HCT116 (cell line): Measurements from ENCODE around the gene CLN6. TPM values are rescaled to one million over a fixed set of nuclear protein-coding genes. Genes with fewer than 3 reads are reported as not detected.

ENCODE experiments used
- ATAC-seq: fragments of 200-7000 bp; cut with Tn5 transposase; 2 replicates; pipeline ENCODE4 v1.9.1; 2020; ENCODE audit warnings: mild to moderate bottlenecking, moderate library complexity
- BruUV-seq: library from RNA; stranded (reverse); fragments of 400-500 nt; replicated peaks from 2 replicates; lab custom pipeline; 2021; lab: Mats Ljungman, UMichigan
- CTCF ChIA-PET: fragments of 300-600 bp; sonication (Branson Sonifier 250); formaldehyde crosslinking; loops from one replicate; lab custom pipeline; 2021; ENCODE audit warnings: antibody characterized with exemption; lab: Charles Lee
- POLR2A ChIA-PET: fragments of 300-600, 350-600 bp; sonication (Branson Sonifier 250); formaldehyde crosslinking; loops from one replicate; lab custom pipeline; 2021; ENCODE audit warnings: antibody characterized with exemption; lab: Charles Lee
- RAD21 ChIA-PET, 2 experiments: fragments of 300-600 bp; sonication (Branson Sonifier 250); formaldehyde crosslinking; loops; one replicate each; lab custom pipeline; 2023; ENCODE audit warnings: low total read pairs in 2 of 2; ENCODE audit not compliant: uncharacterized antibody in 2 of 2, unreplicated experiment in 2 of 2, low non-redundant PET in 1 of 2; lab: Charles Lee
- DNase-seq: peaks from one replicate; pipeline ENCODE4 v3.0.0-alpha.2; 2010; ENCODE audit warnings: low read depth, low spot score
- H2AFZ ChIP-seq: fragments of 200-600 bp; shearing (Covaris generic), sonication (generic); 2 replicates; pipeline ENCODE4 v1.6.1; 2017; ENCODE audit warnings: low read depth, mixed run types, mixed read lengths, antibody characterized with exemption, low read length; ENCODE audit not compliant: poor library complexity, severe bottlenecking
- H3K27ac ChIP-seq: 2 replicates; pipeline ENCODE4 v1.5.1; 2012; ENCODE audit warnings: low read depth, low read length
- H3K27me3 ChIP-seq: fragments of 200-600 bp; sonication (generic); 2 replicates; pipeline ENCODE4 v1.6.1; 2016; ENCODE audit warnings: mixed run types, low read length, mixed read lengths; ENCODE audit not compliant: insufficient read depth
- H3K36me3 ChIP-seq, 2 experiments: fragments of 200-500 bp in 1 of 2; fragments of 200-600 bp in 1 of 2; sonication (Bioruptor generic) in 1 of 2; sonication (generic) in 1 of 2; 2 replicates each; pipeline versions ENCODE4 v1.5.1 to v1.6.1; 2014 to 2016; ENCODE audit warnings: low read length in 2 of 2, inconsistent platforms in 1 of 2, mixed read lengths in 1 of 2, mixed run types in 1 of 2; ENCODE audit not compliant: insufficient read depth in 2 of 2, control insufficient read depth in 1 of 2
- H3K4me1 ChIP-seq, 2 experiments: fragments of 200-600 bp in 1 of 2; sonication (generic) in 1 of 2; 2 replicates each; pipeline versions ENCODE4 v1.5.1 to v1.6.1; 2012 to 2017; ENCODE audit warnings: low read length in 2 of 2, inconsistent platforms in 1 of 2, mild to moderate bottlenecking in 1 of 2, mixed read lengths in 1 of 2, mixed run types in 1 of 2, moderate library complexity in 1 of 2; ENCODE audit not compliant: insufficient read depth in 2 of 2, control insufficient read depth in 1 of 2
- H3K4me2 ChIP-seq: fragments of 200-600 bp; sonication (generic); 2 replicates; pipeline ENCODE4 v1.6.1; 2017; ENCODE audit warnings: mixed run types, low read length, mixed read lengths
- H3K4me3 ChIP-seq, 2 experiments: fragments of 200-600 bp in 1 of 2; sonication (generic) in 1 of 2; replicated peaks in 1 of 2; 2 replicates each; pipeline ENCODE4 v1.5.1; 2011 to 2016; ENCODE audit warnings: low read length in 2 of 2, control low read depth in 1 of 2, low read depth in 1 of 2, mild to moderate bottlenecking in 1 of 2, mixed read lengths in 1 of 2, mixed run types in 1 of 2
- H3K79me2 ChIP-seq: fragments of 200-600 bp; sonication (generic); 2 replicates; pipeline ENCODE4 v1.6.1; 2017; ENCODE audit warnings: mild to moderate bottlenecking, mixed run types, low read length, moderate library complexity, mixed read lengths; ENCODE audit not compliant: insufficient read depth
- H3K9ac ChIP-seq: fragments of 200-600 bp; sonication (generic); 2 replicates; pipeline ENCODE4 v1.6.1; 2016; ENCODE audit warnings: low read length, mixed read lengths
- H3K9me2 ChIP-seq: fragments of 200-600 bp; sonication (generic), shearing (Covaris generic); 2 replicates; pipeline ENCODE4 v1.6.1; 2017; ENCODE audit warnings: mixed run types, mild to moderate bottlenecking, moderate library complexity; ENCODE audit not compliant: insufficient read depth
- H3K9me3 ChIP-seq, 2 experiments: fragments of 200-500 bp in 1 of 2; fragments of 200-600 bp in 1 of 2; sonication (Bioruptor generic) in 1 of 2; sonication (generic) in 1 of 2; 2 replicates each; pipeline ENCODE4 v1.6.1; 2014 to 2017; ENCODE audit warnings: low read length in 2 of 2, mixed read lengths in 2 of 2, inconsistent platforms in 1 of 2, low read depth in 1 of 2, mild to moderate bottlenecking in 1 of 2, mixed run types in 1 of 2, moderate library complexity in 1 of 2; ENCODE audit not compliant: control insufficient read depth in 1 of 2, insufficient read depth in 1 of 2
- H4K20me1 ChIP-seq: fragments of 200-600 bp; sonication (generic), shearing (Covaris generic); 2 replicates; pipeline ENCODE4 v1.6.1; 2017; ENCODE audit warnings: mixed run types, mild to moderate bottlenecking, moderate library complexity; ENCODE audit not compliant: insufficient read depth
- ATF3 ChIP-seq: IDR thresholded peaks from 2 replicates; pipeline ENCODE4 v1.6.1; 2012
- CBX3 ChIP-seq: IDR thresholded peaks from 2 replicates; pipeline ENCODE4 v1.6.1; 2012; ENCODE audit warnings: low read depth
- CEBPB ChIP-seq: IDR thresholded peaks from 2 replicates; pipeline ENCODE4 v1.6.1; 2012; ENCODE audit warnings: low read depth
- EGR1 ChIP-seq: IDR thresholded peaks from 2 replicates; pipeline ENCODE4 v1.6.1; 2012; ENCODE audit warnings: low read depth
- ELF1 ChIP-seq: IDR thresholded peaks from 2 replicates; pipeline ENCODE4 v1.6.1; 2012; ENCODE audit warnings: low read depth, borderline replicate concordance
- FOSL1 ChIP-seq: IDR thresholded peaks from 2 replicates; pipeline ENCODE4 v1.6.1; 2012; ENCODE audit warnings: low read depth
- POLR2AphosphoS5 ChIP-seq: IDR thresholded peaks from 2 replicates; pipeline ENCODE4 v1.6.1; 2011; ENCODE audit warnings: mild to moderate bottlenecking, low read depth, low read length, moderate library complexity
- RAD21 ChIP-seq: IDR thresholded peaks from 2 replicates; pipeline ENCODE4 v1.6.1; 2012; ENCODE audit warnings: low read depth, mild to moderate bottlenecking
- REST ChIP-seq: IDR thresholded peaks from 2 replicates; pipeline ENCODE4 v1.6.1; 2012; ENCODE audit warnings: low read depth
- SIN3A ChIP-seq: IDR thresholded peaks from 2 replicates; pipeline ENCODE4 v1.6.1; 2012; ENCODE audit warnings: low read depth
- SP1 ChIP-seq: IDR thresholded peaks from 2 replicates; pipeline ENCODE4 v1.6.1; 2012; ENCODE audit warnings: low read depth
- SRF ChIP-seq: IDR thresholded peaks from 2 replicates; pipeline ENCODE4 v1.6.1; 2012; ENCODE audit warnings: low read depth
- TCF7L2 ChIP-seq: IDR thresholded peaks from 2 replicates; pipeline ENCODE4 v1.7.0; 2011; ENCODE audit warnings: borderline replicate concordance, inconsistent platforms; ENCODE audit not compliant: insufficient read depth, insufficient read length; ENCODE audit errors: extremely low read depth
- ZFX ChIP-seq: fragments of 450-650 bp; IDR thresholded peaks from 2 replicates; pipeline ENCODE4 v1.6.1; 2017
- ZNF274 ChIP-seq: fragments of 200-500 bp; sonication (Bioruptor generic); IDR thresholded peaks from 2 replicates; pipeline ENCODE4 v1.6.1; 2014; ENCODE audit warnings: mild to moderate bottlenecking, low read depth, low read length, inconsistent platforms
- intact Hi-C: fragments of 100-400 bp; cut with micrococcal nuclease; formaldehyde crosslinking; loops from 2 replicates; pipeline ENCODE4 v1.10.0; 2022
- total RNA-seq: library from RNA; stranded (reverse); gene quantifications from one replicate; pipeline ENCODE4 v1.2.1, GENCODE V29; 2021; ENCODE audit not compliant: unreplicated experiment
- TF ChIP-seq, protein P1 (sequence below), 3 experiments: fragments of 200-600 bp in 1 of 3; sonication (generic) in 1 of 3; IDR thresholded peaks in 2 of 3; conservative IDR thresholded peaks in 1 of 3; 2 replicates each; pipeline ENCODE4 v1.5.1; 2012 to 2017; ENCODE audit warnings: low read depth in 2 of 3, low read length in 2 of 3, antibody characterized with exemption in 1 of 3, borderline replicate concordance in 1 of 3, control low read depth in 1 of 3, mild to moderate bottlenecking in 1 of 3, mixed read lengths in 1 of 3, mixed run types in 1 of 3, moderate library complexity in 1 of 3; ENCODE audit not compliant: insufficient read depth in 1 of 3
- TF ChIP-seq, protein P2 (sequence below): IDR thresholded peaks from 2 replicates; pipeline ENCODE4 v1.6.1; 2011; ENCODE audit warnings: mild to moderate bottlenecking, low read length, moderate library complexity; ENCODE audit not compliant: insufficient replicate concordance; ENCODE audit errors: extremely low read depth

CLN6 gene
- total RNA-seq, 1 experiment from 2014 or later: 44.1 TPM

- ChIA-PET POLR2A (no interaction called here), RAD21 (no interaction called here), CTCF (interaction anchor here (1.3 kb wide), 1 partner anchor 8 kb away, joined by 6 read pairs; no protein-coding TSS in a partner anchor)
- no TSS peak for BruUV-seq
- Histone ChIP-seq H3K79me2 (no peaks in the 10 kb centered on the region), H3K4me3 (no peak overlapping the region), H4K20me1 (0 out of 2 replicates have a peak, but pooled peaks cover 2% of the 10 kb centered on the region), H3K36me3 (peaks cover 20% of the 10 kb centered on the region in 2 experiments; a peak in 3 of 4 replicates), H3K4me1 (no peaks in the 10 kb centered on the region), H3K27ac (no peak overlapping the region), H3K9me2 (no peaks in the 10 kb centered on the region), H3K9ac (no peak overlapping the region), H3K9me3 (no peaks in the 10 kb centered on the region), H2AFZ (no peak overlapping the region), H3K4me2 (no peak overlapping the region), H3K27me3 (no peaks in the 10 kb centered on the region)
- no peak for TF ChIP-seq EGR1
- TF ChIP-seq SP1: no peak
- TF ChIP-seq, protein P1, sequence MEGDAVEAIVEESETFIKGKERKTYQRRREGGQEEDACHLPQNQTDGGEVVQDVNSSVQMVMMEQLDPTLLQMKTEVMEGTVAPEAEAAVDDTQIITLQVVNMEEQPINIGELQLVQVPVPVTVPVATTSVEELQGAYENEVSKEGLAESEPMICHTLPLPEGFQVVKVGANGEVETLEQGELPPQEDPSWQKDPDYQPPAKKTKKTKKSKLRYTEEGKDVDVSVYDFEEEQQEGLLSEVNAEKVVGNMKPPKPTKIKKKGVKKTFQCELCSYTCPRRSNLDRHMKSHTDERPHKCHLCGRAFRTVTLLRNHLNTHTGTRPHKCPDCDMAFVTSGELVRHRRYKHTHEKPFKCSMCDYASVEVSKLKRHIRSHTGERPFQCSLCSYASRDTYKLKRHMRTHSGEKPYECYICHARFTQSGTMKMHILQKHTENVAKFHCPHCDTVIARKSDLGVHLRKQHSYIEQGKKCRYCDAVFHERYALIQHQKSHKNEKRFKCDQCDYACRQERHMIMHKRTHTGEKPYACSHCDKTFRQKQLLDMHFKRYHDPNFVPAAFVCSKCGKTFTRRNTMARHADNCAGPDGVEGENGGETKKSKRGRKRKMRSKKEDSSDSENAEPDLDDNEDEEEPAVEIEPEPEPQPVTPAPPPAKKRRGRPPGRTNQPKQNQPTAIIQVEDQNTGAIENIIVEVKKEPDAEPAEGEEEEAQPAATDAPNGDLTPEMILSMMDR (IDR thresholded peaks at IDR 0.05 in 2 of 3, conservative IDR thresholded peaks at IDR 0.05 in 1 of 3; ENCODE audit: borderline replicate concordance in 1 of 3, insufficient read depth in 1 of 3, low read depth in 2 of 3, low read length in 2 of 3): no peak
- TF ChIP-seq CEBPB: no peak
- TF ChIP-seq REST: no peak
- no peak for TF ChIP-seq ELF1
- TF ChIP-seq ZNF274: no peak
- TF ChIP-seq SRF: no peak
- TF ChIP-seq ZFX: no peak
- no peak for TF ChIP-seq POLR2AphosphoS5
- TF ChIP-seq FOSL1: no peak
- TF ChIP-seq, protein P2, sequence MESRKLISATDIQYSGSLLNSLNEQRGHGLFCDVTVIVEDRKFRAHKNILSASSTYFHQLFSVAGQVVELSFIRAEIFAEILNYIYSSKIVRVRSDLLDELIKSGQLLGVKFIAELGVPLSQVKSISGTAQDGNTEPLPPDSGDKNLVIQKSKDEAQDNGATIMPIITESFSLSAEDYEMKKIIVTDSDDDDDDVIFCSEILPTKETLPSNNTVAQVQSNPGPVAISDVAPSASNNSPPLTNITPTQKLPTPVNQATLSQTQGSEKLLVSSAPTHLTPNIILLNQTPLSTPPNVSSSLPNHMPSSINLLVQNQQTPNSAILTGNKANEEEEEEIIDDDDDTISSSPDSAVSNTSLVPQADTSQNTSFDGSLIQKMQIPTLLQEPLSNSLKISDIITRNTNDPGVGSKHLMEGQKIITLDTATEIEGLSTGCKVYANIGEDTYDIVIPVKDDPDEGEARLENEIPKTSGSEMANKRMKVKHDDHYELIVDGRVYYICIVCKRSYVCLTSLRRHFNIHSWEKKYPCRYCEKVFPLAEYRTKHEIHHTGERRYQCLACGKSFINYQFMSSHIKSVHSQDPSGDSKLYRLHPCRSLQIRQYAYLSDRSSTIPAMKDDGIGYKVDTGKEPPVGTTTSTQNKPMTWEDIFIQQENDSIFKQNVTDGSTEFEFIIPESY: no peak
- no peak for TF ChIP-seq CBX3
- TF ChIP-seq TCF7L2: no peak
- TF ChIP-seq SIN3A: no peak
- no peak for TF ChIP-seq ATF3
- TF ChIP-seq RAD21: no peak
- intact Hi-C loops: no loop called here
- no peak for ATAC-seq
- DNase-seq: no peak
These were observed 42.7 kb downstream of the CLN6 start for GRCh38 chr15:68186671-68187397.
